Endothelial cell of umbilical vein (primary cell): ENCODE measurements around the gene NCOA7. TPM values are rescaled to one million over a fixed set of nuclear protein-coding genes. Genes with fewer than 3 reads are reported as not detected.

ENCODE experiments used
- BruUV-seq: library from RNA; stranded (reverse); fragments of 400-500 nt; replicated peaks from 2 replicates; lab custom pipeline; 2021; lab: Mats Ljungman, UMichigan
- CTCF ChIA-PET: fragments of 300-600, 350-600 bp; sonication (Branson Sonifier 250); formaldehyde crosslinking; loops from one replicate; lab custom pipeline; 2021; ENCODE audit warnings: antibody characterized with exemption, inconsistent platforms; lab: Charles Lee
- POLR2A ChIA-PET: fragments of 300-600, 350-600 bp; sonication (Branson Sonifier 250); formaldehyde crosslinking; loops from one replicate; lab custom pipeline; 2021; ENCODE audit warnings: antibody characterized with exemption, inconsistent platforms; lab: Charles Lee
- DNase-seq: peaks from one replicate; pipeline ENCODE4 v3.0.0-alpha.2; 2011; ENCODE audit warnings: low read depth, low spot score
- FAIRE-seq: peaks from 2 replicates; lab custom pipeline; 2011; peaks lifted over from hg19 to GRCh38; lab: Jason Lieb, UNC
- H2AFZ ChIP-seq: 2 replicates; pipeline ENCODE4 v1.6.0; 2012; ENCODE audit warnings: low read depth, low read length, control low read depth, inconsistent platforms
- H3K27ac ChIP-seq: 2 replicates; pipeline ENCODE4 v1.5.1; 2011; ENCODE audit warnings: low read depth, mild to moderate bottlenecking, control low read depth, low read length, moderate library complexity; ENCODE audit not compliant: insufficient read depth
- H3K27me3 ChIP-seq, 2 experiments: 2 replicates each; pipeline versions ENCODE4 v1.6.0 to v1.6.1; 2011; ENCODE audit warnings: low read length in 2 of 2, mixed read lengths in 1 of 2; ENCODE audit not compliant: control insufficient read depth in 2 of 2, insufficient read depth in 2 of 2
- H3K36me3 ChIP-seq, 2 experiments: 2 replicates in 1 of 2; 3 replicates in 1 of 2; pipeline ENCODE4 v1.5.1; 2011; ENCODE audit warnings: low read length in 2 of 2, mild to moderate bottlenecking in 1 of 2, moderate library complexity in 1 of 2; ENCODE audit not compliant: control insufficient read depth in 2 of 2, insufficient read depth in 2 of 2; ENCODE audit errors: extremely low read depth in 1 of 2
- H3K4me1 ChIP-seq: 3 replicates; pipeline ENCODE4 v1.5.1; 2011; ENCODE audit warnings: mild to moderate bottlenecking, low read length; ENCODE audit not compliant: control insufficient read depth, insufficient read depth; ENCODE audit errors: extremely low read depth
- H3K4me2 ChIP-seq: 2 replicates; pipeline ENCODE4 v1.6.1; 2011; ENCODE audit warnings: low read length, control low read depth, mixed read lengths; ENCODE audit not compliant: insufficient read depth
- H3K4me3 ChIP-seq, 3 experiments: fragments of 200-600 bp in 1 of 3; sonication (generic), shearing (Covaris generic) in 1 of 3; replicated peaks in 1 of 3; 2 replicates each; pipeline ENCODE4 v1.5.1; 2011 to 2016; ENCODE audit warnings: control low read depth in 3 of 3, low read length in 3 of 3, mild to moderate bottlenecking in 2 of 3, inconsistent platforms in 1 of 3, low read depth in 1 of 3, moderate library complexity in 1 of 3; ENCODE audit not compliant: insufficient read depth in 1 of 3
- H3K79me2 ChIP-seq: 2 replicates; pipeline ENCODE4 v1.6.0; 2012; ENCODE audit warnings: low read length, inconsistent platforms; ENCODE audit not compliant: control insufficient read depth, insufficient read depth
- H3K9ac ChIP-seq: replicated peaks from 2 replicates; pipeline ENCODE3; 2011; ENCODE audit warnings: low read length, control low read depth; ENCODE audit not compliant: insufficient read depth; ENCODE audit errors: extremely low read depth
- H3K9me1 ChIP-seq: replicated peaks from 3 replicates; pipeline ENCODE4 v1.6.0; 2011; ENCODE audit warnings: mild to moderate bottlenecking, low read length; ENCODE audit not compliant: control insufficient read depth, insufficient read depth; ENCODE audit errors: extremely low read depth
- H3K9me3 ChIP-seq: replicated peaks from 2 replicates; pipeline ENCODE4 v1.5.1; 2012; ENCODE audit warnings: low read length, inconsistent platforms; ENCODE audit not compliant: control insufficient read depth, insufficient read depth
- H4K20me1 ChIP-seq: replicated peaks from 2 replicates; pipeline ENCODE3; 2011; ENCODE audit warnings: mild to moderate bottlenecking, low read length; ENCODE audit not compliant: control insufficient read depth, insufficient read depth; ENCODE audit errors: extremely low read depth
- CTCF ChIP-seq, 2 donors: IDR thresholded peaks; 1 replicate in 1 of 2; 2 replicates in 1 of 2; pipeline ENCODE4 v1.5.1; 2011; ENCODE audit warnings: low read length in 2 of 2, mild to moderate bottlenecking in 2 of 2, moderate library complexity in 2 of 2, control low read depth in 1 of 2, inconsistent platforms in 1 of 2, low read depth in 1 of 2; ENCODE audit not compliant: insufficient read depth in 1 of 2; ENCODE audit errors: extremely low read depth in 1 of 2
- EZH2 ChIP-seq: IDR thresholded peaks from 2 replicates; pipeline ENCODE4 v1.6.1; 2012; ENCODE audit warnings: borderline replicate concordance, low read depth, mild to moderate bottlenecking, moderate library complexity, low read length, inconsistent platforms; ENCODE audit not compliant: severe bottlenecking
- FOS ChIP-seq: IDR thresholded peaks from 2 replicates; pipeline ENCODE4 v1.6.1; 2011; ENCODE audit warnings: mild to moderate bottlenecking, low read length, moderate library complexity, borderline replicate concordance; ENCODE audit not compliant: insufficient read depth
- GATA2 ChIP-seq: IDR thresholded peaks from 2 replicates; pipeline ENCODE4 v1.7.0; 2011; ENCODE audit warnings: low read depth, mild to moderate bottlenecking, moderate library complexity, mixed read lengths, low read length; ENCODE audit not compliant: insufficient read length, insufficient read depth
- JUN ChIP-seq: IDR thresholded peaks from 2 replicates; pipeline ENCODE4 v1.6.1; 2011; ENCODE audit warnings: borderline replicate concordance, low read depth; ENCODE audit not compliant: insufficient read length, insufficient read depth
- MAX ChIP-seq: IDR thresholded peaks from 2 replicates; pipeline ENCODE4 v1.6.1; 2011; ENCODE audit not compliant: insufficient read depth, insufficient read length
- MYC ChIP-seq: IDR thresholded peaks from one replicate; pipeline ENCODE4 v1.6.1; 2011; ENCODE audit warnings: mild to moderate bottlenecking, low read depth, low read length
- POLR2A ChIP-seq: IDR thresholded peaks from 2 replicates; pipeline ENCODE4 v1.6.1; 2012; ENCODE audit warnings: low read depth, mild to moderate bottlenecking, control low read depth, low read length
- POLR2AphosphoS5 ChIP-seq: IDR thresholded peaks from 2 replicates; pipeline ENCODE4 v1.6.1; 2012; ENCODE audit warnings: low read depth, mild to moderate bottlenecking, control low read depth, low read length, moderate library complexity; ENCODE audit not compliant: insufficient read depth
- dilution Hi-C: fragments of 300-500 bp; cut with MboI; formaldehyde crosslinking; loops from one replicate; pipeline ENCODE4 v1.15.0; 2019; ENCODE audit warnings: low sequenced_read_pairs; ENCODE audit not compliant: extremely low pct_ligation_motif_present
- intact Hi-C: fragments of 100-400 bp; cut with micrococcal nuclease; formaldehyde crosslinking; loops from one replicate; pipeline ENCODE4 v1.10.0; 2022
- polyA plus RNA-seq, 4 experiments: library from polyadenylated mRNA; depleted of rRNA in 3 of 4; stranded (reverse) in 3 of 4; unstranded in 1 of 4; fragments of >200 nt; gene quantifications; 2 replicates each; pipeline versions ENCODE4 v1.2.1 to v1.2.3, GENCODE V29; 2011 to 2012; ENCODE audit warnings: missing spikeins in 1 of 4
- total RNA-seq: library from RNA; stranded (reverse); gene quantifications from 2 replicates; pipeline ENCODE4 v1.2.3, GENCODE V29; 2021

The NCOA7 gene
- total and polyA plus RNA-seq, 2 donors (not counting 3 experiments of a cell fraction or from before 2014, with no cell fraction given): 27.7 to 71.2 TPM

DNA sequence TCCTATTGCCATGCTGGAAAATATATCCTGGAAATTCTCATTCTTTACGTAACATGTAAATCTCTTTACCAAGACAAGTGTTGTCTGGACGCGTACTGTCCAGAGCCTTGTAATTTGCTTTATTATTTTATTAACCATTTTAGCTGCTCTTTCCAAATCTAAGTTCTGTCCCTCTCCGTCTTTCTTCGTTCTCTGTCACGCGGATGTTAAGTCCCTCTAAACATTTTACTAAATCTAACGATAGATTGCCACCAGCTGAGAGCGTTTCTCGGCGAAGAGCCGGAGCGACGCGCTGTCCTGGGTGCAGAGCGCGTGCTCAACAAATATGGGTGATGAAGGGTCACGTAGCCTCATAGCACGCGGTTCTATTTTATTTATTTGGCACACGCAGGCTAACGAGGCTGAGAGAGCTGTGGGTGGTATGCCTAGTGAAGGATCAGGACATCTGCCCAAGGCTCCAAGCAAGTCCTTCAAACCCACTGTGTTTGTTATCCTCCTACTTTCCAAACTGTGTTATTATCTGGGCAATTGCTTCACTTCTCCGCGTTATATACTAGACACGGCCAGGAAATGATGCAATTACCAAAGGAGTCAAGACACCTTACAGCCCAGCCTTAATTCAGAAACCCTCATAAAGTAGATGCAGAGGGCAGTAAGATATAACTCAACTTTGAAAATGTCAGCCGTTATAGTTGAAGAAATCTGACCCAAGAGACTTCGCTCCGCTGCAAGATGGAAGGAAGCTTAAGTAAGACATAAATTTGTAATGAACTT lies 10.0 kb upstream of the NCOA7 start:
- TF ChIP-seq GATA2: no peak
- TF ChIP-seq FOS: no peak
- peak; percentile 70 for TF ChIP-seq MYC
- TF ChIP-seq MAX: peak; percentile 31
- no peak for TF ChIP-seq EZH2
- no peak for TF ChIP-seq CTCF (IDR thresholded peaks at IDR 0.05; ENCODE audit: extremely low read depth in 1 of 2, insufficient read depth in 1 of 2, low read depth in 1 of 2, low read length in 2 of 2)
- peak; percentile 29 for TF ChIP-seq JUN
- peak; percentile 43 for TF ChIP-seq POLR2AphosphoS5
- peak; percentile 85 for TF ChIP-seq POLR2A
- ChIA-PET CTCF (interaction anchor here (0.9 to 4.2 kb wide), 17 partner anchors 10 to 468 kb away, joined by 3 to 46 read pairs (median 6); partner anchors contain the start of genes HINT3 and NCOA7), POLR2A (interaction anchor here (0.6 kb wide), 1 partner anchor 1840 kb away, joined by 3 read pairs; no protein-coding TSS in a partner anchor)
- H3K9me3 ChIP-seq: no peaks in the 10 kb centered on the region
- H3K4me3 ChIP-seq: peak overlapping the region; percentile 62 to 95 (median 84)
- peak; percentile 76 for FAIRE-seq
- TSS peak; percentile 100 for BruUV-seq
- peak overlapping the region; percentile 95 for H3K4me2 ChIP-seq
- no peaks in the 10 kb centered on the region for H3K36me3 ChIP-seq
- H3K9me1 ChIP-seq: no peaks in the 10 kb centered on the region
- H3K27ac ChIP-seq: peak overlapping the region; percentile 94
- H3K4me1 ChIP-seq: peaks cover 8% of the 10 kb centered on the region
- peak overlapping the region; percentile 96 for H3K9ac ChIP-seq
- H4K20me1 ChIP-seq: no peaks in the 10 kb centered on the region
- intact Hi-C loops: loop anchor here (1.0 to 10.0 kb wide), 5 partner anchors 10 to 394 kb away; partner anchors contain the start of genes HEY2, HINT3 and NCOA7
- dilution Hi-C loops: no loop called here
- peaks cover 3 to 5% of the 10 kb centered on the region in 2 experiments for H3K27me3 ChIP-seq
- H3K79me2 ChIP-seq: no peaks in the 10 kb centered on the region
- peak overlapping the region; percentile 77 for H2AFZ ChIP-seq
- DNase-seq: peak; percentile 91
